ENCODE results near the gene RGMB. TPM values are rescaled to one million over a fixed set of nuclear protein-coding genes. Genes with fewer than 3 reads are reported as not detected.

RGMB gene
- total RNA-seq, 2 donors from 2014 or later = 0.74 to 0.78 TPM

GRCh38 chr5:98784411-98784810 lies 10.9 kb downstream of the RGMB start:
- no peak for ATAC-seq
- no peaks in the 10 kb centered on the region for H3K36me3 Mint-ChIP-seq
- H3K4me1 Mint-ChIP-seq (ENCODE audit: low read depth in 2 of 2) = no peaks in the 10 kb centered on the region
- H3K27ac Mint-ChIP-seq = no peak overlapping the region
- no peak overlapping the region for H3K4me3 Mint-ChIP-seq
- no peaks in the 10 kb centered on the region for H3K9me3 Mint-ChIP-seq
- no peak for DNase-seq (ENCODE audit: low spot score)
- peaks cover 20 to 30% of the 10 kb centered on the region in 2 donors for H3K27me3 Mint-ChIP-seq

- no peak overlapping the region for H3K27ac Mint-ChIP-seq
- no peaks in the 10 kb centered on the region for H3K36me3 Mint-ChIP-seq
Measured at GRCh38 chr5:98785244-98785643, 11.8 kb downstream of the RGMB start.

GRCh38 chr5:98786191-98786853 lies 12.9 kb downstream of the RGMB start:
- Mint-ChIP-seq H3K4me3 (no peak overlapping the region), H3K27me3 (peaks cover 28 to 44% of the 10 kb centered on the region in 2 donors), H3K27ac (no peak overlapping the region), H3K36me3 (no peaks in the 10 kb centered on the region), H3K4me1 (ENCODE audit: low read depth in 2 of 2) (no peaks in the 10 kb centered on the region), H3K9me3 (no peaks in the 10 kb centered on the region)
- DNase-seq (ENCODE audit: low spot score) = no peak
- ATAC-seq = no peak

More at GRCh38 chr5:98785244-98785643, 11.8 kb downstream of the RGMB start:
- ATAC-seq (no peak), DNase-seq (ENCODE audit: low spot score) (no peak)
- Mint-ChIP-seq H3K27me3 (peaks cover 24 to 33% of the 10 kb centered on the region in 2 donors), H3K4me1 (ENCODE audit: low read depth in 2 of 2) (no peaks in the 10 kb centered on the region), H3K4me3 (no peak overlapping the region), H3K9me3 (no peaks in the 10 kb centered on the region)

GRCh38 chr5:98787131-98787719 lies 13.8 kb downstream of the RGMB start:
- Mint-ChIP-seq H3K36me3 (no peaks in the 10 kb centered on the region), H3K27ac (no peak overlapping the region), H3K4me3 (no peak overlapping the region), H3K9me3 (no peaks in the 10 kb centered on the region), H3K4me1 (ENCODE audit: low read depth in 2 of 2) (no peaks in the 10 kb centered on the region), H3K27me3 (peaks cover 27 to 51% of the 10 kb centered on the region in 2 donors)
- DNase-seq (ENCODE audit: low spot score) = no peak
- ATAC-seq = no peak

GRCh38 chr5:98789029-98789428 lies 15.6 kb downstream of the RGMB start:
- no peaks in the 10 kb centered on the region for H3K9me3 Mint-ChIP-seq
- H3K4me3 Mint-ChIP-seq = no peak overlapping the region
- H3K27me3 Mint-ChIP-seq = peaks cover 23 to 41% of the 10 kb centered on the region in 2 donors
- ATAC-seq (no peak), DNase-seq (ENCODE audit: low spot score) (no peak)
- H3K27ac Mint-ChIP-seq = no peak overlapping the region
- H3K36me3 Mint-ChIP-seq = no peaks in the 10 kb centered on the region
- H3K4me1 Mint-ChIP-seq (ENCODE audit: low read depth in 2 of 2) = no peaks in the 10 kb centered on the region

GRCh38 chr5:98791001-98791519 lies 17.6 kb downstream of the RGMB start:
- Mint-ChIP-seq H3K4me1 (ENCODE audit: low read depth in 2 of 2) (no peaks in the 10 kb centered on the region), H3K27ac (no peak overlapping the region)

GRCh38 chr5:98791898-98792580 lies 18.6 kb downstream of the RGMB start:
- Mint-ChIP-seq H3K4me3 (no peak overlapping the region), H3K27ac (no peak overlapping the region), H3K9me3 (no peaks in the 10 kb centered on the region), H3K36me3 (no peaks in the 10 kb centered on the region), H3K4me1 (ENCODE audit: low read depth in 2 of 2) (no peaks in the 10 kb centered on the region), H3K27me3 (peaks cover 14 to 21% of the 10 kb centered on the region in 2 donors)
- no peak for DNase-seq (ENCODE audit: low spot score)
- ATAC-seq = no peak

More at GRCh38 chr5:98791001-98791519, 17.6 kb downstream of the RGMB start:
- peaks cover 16 to 29% of the 10 kb centered on the region in 2 donors for H3K27me3 Mint-ChIP-seq
- no peaks in the 10 kb centered on the region for H3K9me3 Mint-ChIP-seq
- no peak overlapping the region for H3K4me3 Mint-ChIP-seq
- ATAC-seq = no peak
- DNase-seq (ENCODE audit: low spot score) = no peak
- H3K36me3 Mint-ChIP-seq = no peaks in the 10 kb centered on the region

- no peaks in the 10 kb centered on the region for H3K9me3 Mint-ChIP-seq
- H3K27ac Mint-ChIP-seq = no peak overlapping the region
- H3K4me3 Mint-ChIP-seq = no peak overlapping the region
- peak in 1 of 2 donors; percentile 11 for ATAC-seq
- H3K27me3 Mint-ChIP-seq = peaks cover 14 to 21% of the 10 kb centered on the region in 2 donors
- H3K4me1 Mint-ChIP-seq (ENCODE audit: low read depth in 2 of 2) = no peaks in the 10 kb centered on the region
- no peaks in the 10 kb centered on the region for H3K36me3 Mint-ChIP-seq
- DNase-seq (ENCODE audit: low spot score) = no peak
Measured at GRCh38 chr5:98793223-98793622, 19.8 kb downstream of the RGMB start.

GRCh38 chr5:98794001-98794400 lies 20.5 kb downstream of the RGMB start:
- Mint-ChIP-seq H3K9me3 (no peaks in the 10 kb centered on the region), H3K27me3 (peaks cover 14 to 21% of the 10 kb centered on the region in 2 donors), H3K27ac (no peak overlapping the region), H3K36me3 (no peaks in the 10 kb centered on the region), H3K4me3 (no peak overlapping the region), H3K4me1 (ENCODE audit: low read depth in 2 of 2) (no peaks in the 10 kb centered on the region)
- DNase-seq (ENCODE audit: low spot score) (no peak), ATAC-seq (no peak)

- Mint-ChIP-seq H3K4me1 (ENCODE audit: low read depth in 2 of 2) (no peaks in the 10 kb centered on the region), H3K4me3 (no peak overlapping the region), H3K27me3 (peaks cover 11 to 21% of the 10 kb centered on the region in 2 donors), H3K27ac (no peak overlapping the region), H3K36me3 (no peaks in the 10 kb centered on the region), H3K9me3 (no peaks in the 10 kb centered on the region)
- ATAC-seq = no peak
- no peak for DNase-seq (ENCODE audit: low spot score)
Measured at GRCh38 chr5:98794414-98795080, 21.1 kb downstream of the RGMB start.

GRCh38 chr5:98795243-98795642 lies 21.8 kb downstream of the RGMB start:
- no peak for DNase-seq (ENCODE audit: low spot score)
- Mint-ChIP-seq H3K36me3 (no peaks in the 10 kb centered on the region), H3K27ac (no peak overlapping the region), H3K4me1 (ENCODE audit: low read depth in 2 of 2) (no peaks in the 10 kb centered on the region), H3K27me3 (peaks cover 8 to 22% of the 10 kb centered on the region in 2 donors), H3K4me3 (no peak overlapping the region), H3K9me3 (no peaks in the 10 kb centered on the region)
- no peak for ATAC-seq

GRCh38 chr5:98796197-98796972 lies 22.9 kb downstream of the RGMB start:
- H3K27ac Mint-ChIP-seq = no peak overlapping the region
- peaks cover 2 to 13% of the 10 kb centered on the region in 2 donors for H3K27me3 Mint-ChIP-seq
- H3K9me3 Mint-ChIP-seq = no peaks in the 10 kb centered on the region
- no peak for ATAC-seq
- no peaks in the 10 kb centered on the region for H3K36me3 Mint-ChIP-seq
- H3K4me3 Mint-ChIP-seq = no peak overlapping the region
- H3K4me1 Mint-ChIP-seq (ENCODE audit: low read depth in 2 of 2) = no peaks in the 10 kb centered on the region
- no peak for DNase-seq (ENCODE audit: low spot score)

- H3K4me1 Mint-ChIP-seq (ENCODE audit: low read depth in 2 of 2) = no peaks in the 10 kb centered on the region
- no peaks in the 10 kb centered on the region for H3K36me3 Mint-ChIP-seq
- no peak overlapping the region for H3K27ac Mint-ChIP-seq
- DNase-seq (ENCODE audit: low spot score) = no peak
- H3K27me3 Mint-ChIP-seq = peaks cover 0 to 13% of the 10 kb centered on the region in 2 donors
- no peak for ATAC-seq
- H3K9me3 Mint-ChIP-seq = no peaks in the 10 kb centered on the region
- H3K4me3 Mint-ChIP-seq = no peak overlapping the region
Measured at GRCh38 chr5:98798371-98798770, 24.9 kb downstream of the RGMB start.

Data from natural killer cell treated with Interleukin-12 subunit alpha and Interleukin-12 subunit beta and Interleukin-15 and Interleukin-18, amount 100 ng/mL, for 72 hours (primary cell).